GM21723 (cell line): ENCODE results near the gene TMEM106C.
A peak's percentile ranks its signal among the peaks of the same experiment; 100 is the strongest.
"Not testable (repeated sequence)": the region's sequence is repeated elsewhere in the genome, so short reads cannot be mapped to it uniquely, and the experiment has no call there.

Experiments used
- ATAC-seq: cut with Tn5 transposase; IDR thresholded peaks from one replicate; pipeline ENCODE4 v1.9.1; 2021; ENCODE audit warnings: mild to moderate bottlenecking, moderate library complexity; ENCODE audit not compliant: unreplicated experiment

TMEM106C gene

DNA sequence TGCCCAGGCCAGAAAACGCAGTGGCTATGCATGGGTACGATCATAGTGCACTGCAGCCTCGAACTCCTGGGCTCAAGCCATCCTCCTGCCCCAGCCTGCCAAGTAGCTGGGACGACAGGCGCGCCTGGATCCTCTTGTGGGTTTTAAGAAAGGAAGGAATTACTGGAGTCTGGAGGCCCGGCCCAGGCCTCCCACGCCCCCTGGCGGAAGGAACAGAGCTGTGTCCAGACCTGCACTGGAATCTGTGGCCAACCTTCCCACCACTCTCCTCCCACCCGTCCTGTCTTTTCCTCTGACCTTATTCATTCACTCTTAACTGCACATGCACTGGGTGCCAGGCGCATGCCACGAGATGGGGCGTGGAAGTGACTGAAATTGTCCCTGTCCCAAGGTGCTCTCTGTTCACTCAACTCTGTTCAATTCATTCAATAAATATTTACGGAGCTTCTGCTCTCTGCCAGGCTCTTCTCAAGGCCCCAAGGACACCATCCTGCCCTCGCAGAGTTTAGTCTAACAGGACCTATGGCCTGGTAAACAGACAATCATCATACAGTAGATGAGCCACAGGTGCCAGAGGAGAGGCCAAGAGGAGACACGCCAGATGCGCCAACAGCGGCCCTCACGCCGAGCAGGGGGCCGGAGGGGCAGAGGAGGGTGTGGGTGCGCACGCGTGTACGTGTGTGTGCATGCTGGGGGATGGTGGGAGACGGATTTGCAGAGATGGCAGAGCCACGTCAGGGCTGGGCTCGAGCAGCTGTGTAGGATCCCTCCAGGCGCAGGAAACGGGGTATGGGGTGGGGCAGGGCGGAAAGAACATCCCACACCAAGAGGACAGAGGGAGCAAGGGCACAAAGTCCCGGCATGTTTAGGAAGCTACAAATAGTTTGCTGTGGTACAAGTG is 13.7 kb upstream of the TMEM106C start:
- peak; percentile 74 for ATAC-seq

DNA sequence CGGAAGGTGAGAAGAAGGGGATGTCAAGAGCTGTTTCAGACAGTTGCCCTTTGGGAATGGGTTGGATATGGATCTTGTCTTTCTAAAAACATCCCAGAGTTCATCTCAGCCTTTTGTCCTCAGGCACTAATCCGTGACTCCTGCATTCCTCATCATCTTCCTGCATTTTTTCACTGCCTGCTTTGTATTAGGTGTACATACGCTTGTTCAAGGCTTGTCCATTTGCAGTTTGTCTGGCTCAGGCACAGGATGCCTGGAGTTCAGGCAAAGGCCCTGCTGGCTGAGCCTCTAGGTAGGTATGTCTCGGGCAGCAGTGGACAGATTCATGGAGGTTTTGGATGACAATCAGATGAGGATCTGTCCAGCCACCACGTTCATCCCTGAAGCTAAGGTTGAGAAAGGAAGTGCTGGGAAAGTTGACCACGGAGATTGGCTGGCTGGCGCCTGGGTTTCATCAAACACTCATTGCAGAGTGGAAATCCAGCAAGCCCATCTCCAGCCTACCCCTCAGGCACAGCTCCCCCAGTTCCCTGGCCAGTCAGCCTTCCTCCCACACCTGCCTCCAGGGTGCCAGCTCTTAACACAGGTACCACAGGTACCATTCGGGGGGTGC is 12.4 kb upstream of the TMEM106C start:
- no peak for ATAC-seq

DNA sequence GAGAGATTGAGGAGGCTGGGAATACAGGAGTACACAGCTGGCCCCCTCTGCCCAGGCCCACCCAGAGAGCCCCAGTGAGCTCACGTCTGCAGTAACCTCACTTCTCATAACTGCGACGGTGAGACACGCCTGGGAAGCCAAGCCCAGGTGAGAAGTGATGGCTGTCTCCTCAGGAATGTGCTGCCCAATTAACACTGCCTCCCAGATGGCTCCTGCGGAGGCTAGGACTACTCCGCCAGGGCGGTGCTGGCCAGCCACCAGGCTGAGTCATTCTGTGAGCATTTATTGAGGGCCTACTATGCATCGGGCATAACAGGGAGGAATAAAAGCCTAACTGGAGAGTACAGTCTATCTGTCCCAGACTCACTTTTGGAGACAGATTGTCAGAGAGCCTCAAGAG is 9.3 kb upstream of the TMEM106C start:
- ATAC-seq: no peak

DNA sequence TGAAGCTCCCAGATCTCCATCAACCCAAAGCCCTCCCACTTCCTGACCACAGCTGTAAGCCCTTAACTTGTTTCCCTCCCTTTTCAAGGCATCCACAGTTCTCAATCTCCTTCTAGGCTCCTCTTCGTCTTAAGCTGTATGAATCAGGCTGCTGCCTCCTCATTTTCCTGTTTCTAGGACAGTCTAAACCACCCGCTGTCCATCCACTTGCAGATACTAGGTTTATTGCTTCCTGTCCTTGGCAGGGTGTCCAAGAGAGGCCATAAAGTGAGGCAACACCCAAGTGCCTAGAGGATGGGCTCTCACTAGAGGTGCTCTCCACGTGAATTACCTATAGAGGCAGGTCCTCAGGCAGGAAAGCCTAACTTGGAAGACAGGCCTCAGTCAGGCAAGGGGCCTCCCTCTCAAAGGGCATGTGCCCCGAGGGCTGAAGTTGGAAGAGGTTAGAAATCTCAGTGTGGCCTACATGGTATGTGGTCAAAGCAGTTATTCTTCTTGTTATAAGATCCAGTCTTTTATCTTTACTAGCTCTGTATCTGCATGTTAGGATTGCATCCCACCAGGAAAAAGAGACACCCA is 8.8 kb upstream of the TMEM106C start:
- no peak for ATAC-seq

DNA sequence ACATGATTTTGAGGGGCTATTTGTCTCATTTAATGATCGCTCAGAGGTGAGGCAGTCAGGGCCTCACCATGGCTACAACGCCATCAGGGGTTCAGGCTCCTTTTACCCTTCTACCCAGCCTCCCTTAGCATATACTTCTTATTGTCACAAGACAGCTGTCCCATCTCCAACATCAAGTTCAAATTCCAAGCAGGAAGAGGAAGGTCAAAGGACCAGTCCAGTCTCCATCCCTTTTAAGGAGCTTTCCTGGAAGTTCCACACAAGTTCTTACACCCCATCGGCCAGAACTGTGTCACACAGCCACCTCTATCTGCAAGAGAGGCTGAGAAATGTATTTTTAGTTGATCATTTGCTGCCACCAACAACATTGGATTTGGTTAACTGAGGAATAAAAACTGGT is 8.3 kb upstream of the TMEM106C start:
- ATAC-seq: no peak

DNA sequence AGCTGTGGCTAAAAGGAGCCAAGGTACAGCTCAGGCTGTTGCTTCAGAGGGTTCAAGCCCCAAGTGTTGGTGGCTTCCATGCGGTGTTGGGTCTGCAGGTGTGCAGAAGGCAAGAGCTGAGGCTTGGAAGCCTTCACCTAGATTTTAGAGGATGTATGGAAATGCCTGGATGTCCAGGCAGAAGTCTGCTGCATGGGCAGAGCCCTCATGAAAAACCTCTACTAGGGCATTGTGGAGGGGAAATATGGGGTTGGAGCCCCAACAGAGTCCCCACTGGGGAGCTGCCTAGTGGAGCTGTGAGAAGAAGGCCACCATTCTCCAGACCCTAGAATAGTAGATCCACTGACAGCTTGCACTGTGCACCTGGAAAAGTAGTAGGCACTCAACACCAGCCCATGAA is 5.7 kb upstream of the TMEM106C start:
- not testable (repeated sequence) for ATAC-seq

DNA sequence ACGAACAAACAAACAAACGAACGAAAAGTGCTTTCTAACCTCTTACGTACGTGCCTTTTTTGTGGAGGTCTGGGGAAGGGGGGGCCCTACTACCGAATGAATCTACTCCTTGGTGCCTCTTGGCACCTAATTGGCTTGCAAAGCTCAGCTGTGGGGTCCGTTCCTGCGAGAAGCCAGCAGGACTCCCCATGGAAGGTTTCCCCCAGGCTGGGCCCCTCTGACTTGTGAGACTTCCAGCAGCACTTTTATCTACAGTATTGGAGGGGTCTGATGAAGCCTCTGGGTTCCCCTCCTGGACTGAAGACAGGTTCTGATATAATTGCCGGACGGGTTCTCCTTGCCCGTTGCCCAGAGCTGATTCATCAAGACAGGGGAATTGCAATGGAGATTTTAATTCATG is 1.2 kb upstream of the TMEM106C start:
- no peak for ATAC-seq

DNA sequence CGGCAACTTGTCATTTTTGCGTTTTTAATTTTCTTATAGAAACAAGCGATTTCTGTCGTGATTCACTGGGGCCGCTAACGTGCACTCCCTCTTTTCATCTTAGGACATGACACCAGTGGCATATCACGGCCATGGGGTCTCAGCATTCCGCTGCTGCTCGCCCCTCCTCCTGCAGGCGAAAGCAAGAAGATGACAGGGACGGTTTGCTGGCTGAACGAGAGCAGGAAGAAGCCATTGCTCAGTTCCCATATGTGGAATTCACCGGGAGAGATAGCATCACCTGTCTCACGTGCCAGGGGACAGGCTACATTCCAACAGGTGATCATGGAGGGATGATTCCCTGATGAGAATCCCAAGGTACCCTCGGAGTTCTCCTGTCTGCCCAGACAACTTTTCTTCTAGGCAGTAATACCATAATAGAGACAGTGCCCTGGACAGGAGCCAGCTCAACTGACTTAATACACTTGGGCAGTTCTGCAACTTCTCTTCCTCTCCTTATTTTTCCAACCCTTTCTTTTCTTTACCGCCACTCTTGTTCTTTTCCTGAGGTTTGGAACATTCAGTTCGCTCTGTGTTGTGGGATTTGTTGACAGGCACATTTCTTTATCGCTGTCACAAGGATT is 821 bp downstream of the TMEM106C start:
- peak; percentile 7 for ATAC-seq

DNA sequence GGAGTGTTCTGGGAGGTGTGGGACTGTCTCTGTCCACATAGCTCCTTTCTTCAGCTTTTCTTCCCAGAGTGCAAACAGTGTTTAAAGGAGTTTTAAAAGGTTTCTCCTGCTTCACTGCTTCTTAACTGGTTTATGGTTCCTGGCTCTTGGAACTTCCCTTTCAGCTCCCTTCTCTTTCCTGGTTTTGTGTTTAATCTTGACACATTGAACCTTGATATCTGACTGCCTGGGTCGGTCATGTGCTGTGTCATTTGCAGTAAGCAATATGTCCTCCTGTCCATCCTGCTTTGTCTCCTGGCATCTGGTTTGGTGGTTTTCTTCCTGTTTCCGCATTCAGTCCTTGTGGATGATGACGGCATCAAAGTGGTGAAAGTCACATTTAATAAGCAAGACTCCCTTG is 2.2 kb downstream of the TMEM106C start:
- no peak for ATAC-seq

DNA sequence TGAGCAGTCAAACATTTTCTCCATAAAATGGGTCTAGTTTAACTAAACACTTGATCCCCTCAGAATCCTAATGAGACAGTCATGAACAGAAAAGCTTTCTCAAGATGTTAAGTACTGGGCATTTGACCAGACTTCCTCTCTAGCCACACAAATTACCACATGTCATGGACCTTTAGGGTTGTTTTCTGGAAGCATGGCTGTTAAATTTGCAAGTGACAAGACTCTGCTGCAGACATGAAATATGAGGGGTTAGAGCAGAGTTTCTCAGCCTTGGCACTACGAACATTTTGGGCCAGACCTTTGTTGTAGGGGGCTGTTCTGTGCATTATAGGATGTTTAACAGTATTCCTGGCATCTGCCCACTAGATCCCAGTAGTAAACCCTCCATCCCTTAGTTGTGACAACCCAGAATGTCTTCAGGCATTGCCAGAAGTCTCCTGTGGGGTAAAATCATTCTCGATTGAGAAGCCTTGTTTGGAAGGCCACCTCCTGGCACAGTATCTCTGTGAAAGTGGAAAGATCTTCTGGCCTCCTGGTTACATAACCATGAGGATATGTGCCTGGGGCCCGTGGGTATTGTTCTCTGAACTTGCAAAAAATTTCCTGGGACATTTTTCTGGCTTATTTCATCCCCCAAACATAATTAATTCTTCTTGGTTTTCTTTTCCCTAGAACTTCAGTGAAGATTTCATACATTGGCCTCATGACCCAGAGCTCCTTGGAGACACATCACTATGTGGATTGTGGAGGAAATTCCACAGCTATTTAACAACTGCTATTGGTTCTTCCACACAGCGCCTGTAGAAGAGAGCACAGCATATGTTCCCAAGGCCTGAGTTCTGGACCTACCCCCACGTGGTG is 4.3 kb downstream of the TMEM106C start:
- ATAC-seq: no peak

DNA sequence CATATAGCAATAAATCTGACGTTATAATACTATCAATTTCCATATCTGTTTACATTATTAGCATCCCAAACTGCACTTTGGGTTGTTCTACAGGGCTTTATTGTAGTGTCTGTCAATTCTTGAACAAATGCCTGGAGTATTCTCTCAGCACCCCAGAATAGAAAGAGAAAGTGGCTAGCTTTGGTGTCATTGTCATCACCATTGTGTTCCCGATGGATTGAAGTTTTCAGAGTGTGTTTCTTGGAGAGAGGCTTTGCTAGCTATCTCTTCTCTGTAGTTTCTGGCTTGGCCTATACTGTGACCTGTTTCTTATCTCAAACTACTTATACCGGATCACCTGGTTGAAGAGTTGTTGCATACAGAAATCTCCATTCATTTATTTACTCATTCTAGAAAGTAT is 6.4 kb downstream of the TMEM106C start:
- ATAC-seq: no peak

DNA sequence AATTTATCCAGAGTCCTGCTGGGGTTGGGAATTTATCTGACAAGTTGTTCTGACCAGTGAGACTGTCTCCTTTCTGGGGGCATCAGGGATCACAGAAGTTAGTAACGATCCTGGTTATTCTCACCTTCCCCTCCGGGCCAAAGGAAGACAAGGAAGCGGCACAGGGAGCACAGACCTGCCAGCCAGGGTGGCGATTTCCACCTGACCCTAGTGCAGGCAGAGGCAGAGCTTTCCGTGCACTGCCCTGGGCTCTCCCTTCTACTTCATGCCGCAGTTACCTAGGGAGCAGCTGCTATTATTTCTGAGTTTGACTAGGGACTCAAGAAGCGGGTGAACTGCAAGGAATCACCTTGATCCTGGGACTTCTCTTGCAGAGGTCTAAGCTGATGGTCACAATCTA is 7.4 kb downstream of the TMEM106C start:
- no peak for ATAC-seq

DNA sequence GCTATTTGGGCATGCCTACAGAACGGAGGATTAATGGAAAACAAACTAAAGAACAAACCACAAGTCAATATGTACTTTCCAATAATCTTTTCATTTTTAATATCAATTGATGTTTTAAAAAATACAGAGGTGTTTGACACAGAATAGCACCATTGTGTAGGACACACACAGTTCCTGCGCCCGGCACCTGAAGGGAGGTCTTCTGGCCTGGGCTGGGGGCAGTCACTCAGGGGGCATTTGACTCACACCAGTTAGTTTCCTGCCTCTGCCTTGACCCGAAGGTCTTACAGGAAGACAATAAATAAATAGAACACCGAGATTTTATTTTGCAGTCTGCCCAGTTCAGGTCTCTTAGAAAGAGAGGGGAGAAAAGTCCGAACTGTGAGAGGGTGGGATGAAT is 9.5 kb downstream of the TMEM106C start:
- no peak for ATAC-seq

DNA sequence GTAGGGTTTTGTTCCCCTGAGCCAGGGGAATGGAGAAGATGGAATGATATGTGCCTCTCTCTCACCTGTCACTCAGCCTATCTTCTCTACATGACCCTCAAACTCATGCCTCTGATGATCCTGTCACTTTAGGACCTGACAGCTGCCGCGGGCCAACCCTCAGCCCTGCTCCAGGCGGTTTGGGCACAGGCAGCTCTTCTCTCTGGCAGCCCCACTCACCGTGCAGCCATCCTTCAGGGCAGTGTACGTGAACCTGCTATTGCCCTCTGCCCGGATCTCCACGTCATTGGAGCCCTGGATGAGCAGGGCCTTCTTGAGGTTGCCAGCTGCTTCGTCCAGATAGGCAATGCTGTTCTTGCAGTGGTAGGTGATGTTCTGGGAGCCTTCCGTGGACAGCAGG is 10.5 kb downstream of the TMEM106C start:
- ATAC-seq: no peak

DNA sequence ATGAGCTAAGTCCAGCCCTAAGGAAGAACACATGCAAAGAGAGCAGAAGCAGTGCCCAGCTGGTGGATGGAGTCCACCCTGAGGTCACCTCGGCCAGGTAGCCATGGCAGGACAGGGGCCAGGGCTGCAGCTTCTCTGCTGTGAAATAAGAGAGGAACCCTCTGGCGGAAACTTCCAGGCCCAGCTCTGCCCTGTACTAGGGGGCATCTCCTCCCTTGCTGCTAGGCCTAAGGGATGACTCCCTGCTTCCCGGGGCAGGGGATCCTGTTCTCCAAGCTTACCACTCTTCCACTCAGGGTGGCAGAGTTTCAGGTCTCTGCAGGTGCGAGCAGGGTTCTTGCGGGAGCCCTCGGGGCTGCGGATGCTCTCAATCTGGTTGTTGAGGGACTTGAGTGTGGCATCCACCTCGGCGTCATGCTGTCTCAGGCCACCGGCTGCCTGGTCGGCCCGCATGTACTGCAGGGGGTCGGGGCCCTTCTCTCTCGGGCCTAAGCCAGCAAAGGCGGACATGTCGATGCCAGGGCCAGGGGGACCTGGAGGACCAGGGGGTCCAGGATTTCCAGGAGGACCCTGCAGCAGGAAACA is 11.7 kb downstream of the TMEM106C start:
- no peak for ATAC-seq

DNA sequence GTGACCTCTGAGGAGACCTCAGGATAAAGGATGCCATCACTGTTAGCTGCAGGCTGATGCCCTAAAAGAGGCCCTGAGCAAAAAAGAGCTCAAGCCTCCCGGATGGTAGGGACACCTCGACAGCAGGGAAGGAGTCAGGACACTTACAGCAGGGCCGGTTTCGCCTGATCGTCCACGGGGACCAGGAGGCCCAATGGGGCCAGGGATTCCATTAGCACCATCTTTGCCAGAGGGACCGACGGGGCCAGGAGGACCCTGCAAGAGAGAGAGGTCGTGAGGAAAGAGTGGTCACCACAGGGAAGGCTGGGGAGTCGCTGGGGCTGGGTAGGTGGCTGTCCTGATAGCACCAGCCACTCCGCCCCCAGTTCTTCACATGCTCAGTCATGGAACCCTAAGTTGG is 12.4 kb downstream of the TMEM106C start:
- no peak for ATAC-seq

DNA sequence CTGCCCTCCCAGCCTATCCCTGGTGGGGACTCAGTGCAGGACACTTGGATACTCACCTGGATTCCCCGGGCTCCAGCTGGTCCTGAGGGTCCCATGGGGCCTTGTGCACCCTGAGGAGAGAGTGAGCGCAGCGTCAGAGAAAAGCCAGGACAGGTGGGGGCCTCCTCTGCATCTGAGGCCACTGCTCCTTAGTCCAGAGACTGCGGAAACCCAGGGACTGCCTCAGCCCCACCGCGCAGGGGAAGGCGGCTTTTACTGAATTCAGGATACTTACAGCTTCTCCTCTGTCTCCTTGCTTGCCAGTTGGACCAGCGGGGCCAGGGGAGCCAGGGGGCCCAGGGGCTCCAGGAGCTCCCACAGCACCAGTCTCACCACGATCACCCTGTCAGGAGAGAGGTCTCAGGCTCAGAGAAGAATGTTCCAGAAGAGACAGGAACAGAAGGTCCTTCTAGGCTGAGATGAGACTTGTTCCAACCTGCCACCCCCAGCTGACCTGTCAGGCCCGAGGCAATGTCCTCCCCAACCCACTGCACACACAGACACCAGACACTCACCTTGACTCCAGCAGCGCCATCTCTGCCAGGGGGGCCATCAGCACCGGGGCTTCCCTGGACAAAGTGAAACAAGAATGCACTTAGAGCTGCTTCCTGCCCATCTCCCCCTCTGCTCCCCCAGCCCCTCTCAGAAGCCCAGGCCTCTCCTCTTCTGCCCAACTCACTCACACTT is 13.8 kb downstream of the TMEM106C start:
- ATAC-seq: no peak

DNA sequence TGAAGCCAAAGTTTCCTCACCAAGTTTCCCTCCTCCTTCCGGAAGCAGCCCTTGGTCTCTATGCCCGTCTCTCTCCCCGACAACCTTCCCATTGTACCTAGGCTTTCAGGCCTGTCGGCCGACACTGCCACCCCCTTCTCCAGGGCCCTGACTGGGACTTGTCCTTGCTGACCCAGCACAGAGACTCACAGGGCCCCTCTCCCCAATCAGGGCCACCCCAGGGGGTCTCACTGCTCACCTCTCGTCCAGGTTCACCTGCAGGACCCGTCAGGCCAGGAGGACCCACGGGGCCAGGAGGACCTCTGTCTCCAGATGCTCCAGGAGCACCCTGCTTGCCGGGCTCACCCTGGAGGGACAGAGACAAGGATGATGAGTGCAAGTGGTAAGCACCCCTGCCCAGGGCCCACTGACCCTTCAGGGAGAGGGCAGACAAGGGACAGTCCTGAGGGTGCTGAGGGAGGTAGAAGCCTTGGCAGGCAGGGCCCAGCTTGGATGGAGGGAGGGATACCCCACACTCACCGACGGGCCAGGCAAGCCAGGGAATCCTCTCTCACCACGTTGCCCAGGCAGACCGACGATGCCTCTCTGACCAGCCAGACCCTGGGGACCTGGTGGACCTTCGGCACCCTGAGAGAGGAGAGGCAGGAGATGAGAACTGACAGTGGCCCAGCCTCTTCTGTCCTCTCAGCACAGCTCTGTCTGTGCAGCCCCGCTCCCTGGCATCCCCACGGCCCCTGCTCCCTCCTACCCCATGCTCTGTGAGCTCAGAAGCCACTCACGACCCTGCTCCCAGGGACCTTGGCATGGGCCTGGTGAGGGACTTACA is 14.6 kb downstream of the TMEM106C start:
- no peak for ATAC-seq

DNA sequence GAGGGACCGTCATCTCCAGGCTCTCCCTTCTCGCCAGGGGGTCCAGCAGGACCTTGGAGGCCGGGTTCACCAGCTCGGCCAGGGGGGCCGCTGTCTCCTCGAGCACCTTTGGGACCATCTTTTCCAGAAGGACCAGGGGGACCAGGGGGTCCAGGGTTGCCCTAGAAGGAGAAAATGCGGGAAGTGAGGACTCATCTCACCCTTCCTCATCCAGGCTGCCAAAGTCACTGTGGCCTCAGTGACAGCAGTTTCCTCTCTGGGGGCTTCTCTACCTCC is 15.1 kb downstream of the TMEM106C start:
- ATAC-seq: no peak
